ENCODE data around the gene AMBP.

- TF ChIP-seq CTCF (IDR thresholded peaks at IDR 0.05; ENCODE audit: low read depth, low read length, missing input control) (no peak), JUND (IDR thresholded peaks at IDR 0.05) (no peak), YY1 (IDR thresholded peaks at IDR 0.05) (no peak), REST (IDR thresholded peaks at IDR 0.05) (no peak), ATF3 (IDR thresholded peaks at IDR 0.05) (no peak), TAF1 (conservative IDR thresholded peaks at IDR 0.05) (no peak), GABPA (IDR thresholded peaks at IDR 0.05 in 1 of 2, conservative IDR thresholded peaks at IDR 0.05 in 1 of 2) (no peak), MAX (IDR thresholded peaks at IDR 0.05) (no peak), SP1 (IDR thresholded peaks at IDR 0.05) (no peak), ZBTB33 (IDR thresholded peaks at IDR 0.05) (no peak), RAD21 (IDR thresholded peaks at IDR 0.05) (no peak)
These were observed 8.5 kb upstream of the AMBP start for GRCh38 chr9:114086607-114087006.
